Esophagus muscularis mucosa (tissue), 4 donors: Measurements from ENCODE around the gene MAOB. TPM values are rescaled to one million over a fixed set of nuclear protein-coding genes. Genes with fewer than 3 reads are reported as not detected.

Experiments used
- DNase-seq: peaks from one replicate; pipeline ENCODE4 v3.0.0-alpha.2; 2017; ENCODE audit errors: extremely low spot score
- H3K27ac ChIP-seq, 4 donors: fragments of 200-600 bp; sonication (generic); replicated peaks in 1 of 4; 1 replicate in 3 of 4; 2 replicates in 1 of 4; pipeline ENCODE4 v1.5.1; 2016 to 2019; ENCODE audit warnings: mild to moderate bottlenecking in 1 of 4
- H3K27me3 ChIP-seq, 4 donors: fragments of 200-600 bp; sonication (generic); one replicate each; pipeline versions ENCODE4 v1.5.1 to v1.6.0; 2016 to 2019
- H3K36me3 ChIP-seq, 4 donors: fragments of 200-600 bp; sonication (generic); one replicate each; pipeline ENCODE4 v1.5.1; 2016 to 2019
- H3K4me1 ChIP-seq, 4 donors: fragments of 200-600 bp; sonication (generic); one replicate each; pipeline ENCODE4 v1.5.1; 2016 to 2019
- H3K4me3 ChIP-seq, 4 donors: fragments of 200-600 bp; sonication (generic); 1 replicate in 2 of 4; 2 replicates in 2 of 4; pipeline ENCODE4 v1.5.1; 2016 to 2019; ENCODE audit warnings: mild to moderate bottlenecking in 4 of 4, moderate library complexity in 1 of 4
- H3K9me3 ChIP-seq, 4 donors: fragments of 200-600 bp; sonication (generic); 1 replicate in 3 of 4; 2 replicates in 1 of 4; pipeline ENCODE4 v1.5.1; 2016 to 2019
- CTCF ChIP-seq, 3 experiments: fragments of 200-600 bp in 2 of 3; fragments of 450-650 bp in 1 of 3; sonication (generic) in 2 of 3; IDR thresholded peaks; one replicate each; pipeline ENCODE4 v1.5.1; 2017 to 2019; ENCODE audit warnings: antibody characterized with exemption in 3 of 3, mild to moderate bottlenecking in 2 of 3, moderate library complexity in 1 of 3
- EP300 ChIP-seq: sonication (generic); formaldehyde crosslinking; IDR thresholded peaks from one replicate; pipeline ENCODE4 v1.6.1; 2017; ENCODE audit warnings: antibody characterized with exemption
- POLR2A ChIP-seq: fragments of 450-650 bp; IDR thresholded peaks from one replicate; pipeline ENCODE4 v1.6.1; 2017; ENCODE audit warnings: antibody characterized with exemption, moderate library complexity, mild to moderate bottlenecking, low read depth
- POLR2AphosphoS5 ChIP-seq, 2 donors: sonication (generic); formaldehyde crosslinking; IDR thresholded peaks; one replicate each; pipeline ENCODE4 v1.6.1; 2017; ENCODE audit warnings: antibody characterized with exemption in 2 of 2
- WGBS: methylation state at CpG from one replicate; pipeline ENCODE4 v1.1.5; 2018; 5-methylcytosine and 5-hydroxymethylcytosine counted together
- intact Hi-C: fragments of 100-400 bp; cut with DNase I; formaldehyde crosslinking; loops from one replicate; pipeline ENCODE4 v1.15.1; 2023
- total RNA-seq, 4 donors: library from RNA; depleted of rRNA; stranded (reverse); fragments of >200 nt; gene quantifications; one replicate each; pipeline versions ENCODE4 v1.1.0 to v1.2.1, GENCODE V29; 2016

Gene MAOB
- total RNA-seq, 4 donors from 2014 or later: 37.1 to 87.8 (median 41.3) TPM

- Histone ChIP-seq H3K27ac (no peak overlapping the region), H3K4me3 (no peak overlapping the region), H3K4me1 (no peaks in the 10 kb centered on the region), H3K36me3 (peaks cover 0 to 23% (median 9%) of the 10 kb centered on the region in 4 donors), H3K27me3 (no peaks in the 10 kb centered on the region), H3K9me3 (peaks cover 0 to 34% (median 1%) of the 10 kb centered on the region in 4 donors)
- WGBS: 77% methylated on average over 6 of the region's 6 CpGs
- intact Hi-C loops: no loop called here
- TF ChIP-seq POLR2AphosphoS5 (IDR thresholded peaks at IDR 0.05) (peak in 1 of 2 donors; percentile 10), EP300 (no peak), CTCF (IDR thresholded peaks at IDR 0.05) (no peak), POLR2A (no peak)
- DNase-seq: no peak
Observed at GRCh38 chrX:43718546-43718945, 163.7 kb downstream of the MAOB start.

- no peaks in the 10 kb centered on the region for H3K4me1 ChIP-seq
- H3K36me3 ChIP-seq: peaks cover 0 to 26% (median 11%) of the 10 kb centered on the region in 4 donors
- peaks cover 0 to 29% (median 1%) of the 10 kb centered on the region in 4 donors for H3K9me3 ChIP-seq
- 93% methylated on average over 1 of the region's 1 CpG for WGBS
- intact Hi-C loops: no loop called here
- H3K27me3 ChIP-seq: no peaks in the 10 kb centered on the region
- no peak for TF ChIP-seq POLR2AphosphoS5 (IDR thresholded peaks at IDR 0.05)
- no peak for TF ChIP-seq POLR2A
- TF ChIP-seq CTCF (IDR thresholded peaks at IDR 0.05): no peak
- no peak for TF ChIP-seq EP300
- DNase-seq: no peak
- H3K27ac ChIP-seq: no peak overlapping the region
- H3K4me3 ChIP-seq: no peak overlapping the region
Observed at GRCh38 chrX:43718081-43718480, 164.2 kb downstream of the MAOB start.

GRCh38 chrX:43717161-43717560 lies 165.1 kb downstream of the MAOB start:
- DNase-seq: no peak
- Histone ChIP-seq H3K4me1 (no peaks in the 10 kb centered on the region), H3K27me3 (no peaks in the 10 kb centered on the region), H3K27ac (no peak overlapping the region), H3K9me3 (peaks cover 0 to 20% (median 0%) of the 10 kb centered on the region in 4 donors), H3K4me3 (no peak overlapping the region), H3K36me3 (peaks cover 0 to 34% (median 18%) of the 10 kb centered on the region in 4 donors)
- WGBS: 86% methylated on average over 1 of the region's 1 CpG
- intact Hi-C loops: no loop called here
- TF ChIP-seq EP300 (no peak), POLR2A (no peak), CTCF (IDR thresholded peaks at IDR 0.05) (no peak), POLR2AphosphoS5 (IDR thresholded peaks at IDR 0.05) (no peak)

- no peak for DNase-seq
- WGBS: 81% methylated on average over 1 of the region's 1 CpG
- Histone ChIP-seq H3K27me3 (no peaks in the 10 kb centered on the region), H3K4me1 (no peaks in the 10 kb centered on the region), H3K36me3 (peaks cover 0 to 36% (median 20%) of the 10 kb centered on the region in 4 donors), H3K27ac (no peak overlapping the region), H3K9me3 (peaks cover 0 to 15% (median 0%) of the 10 kb centered on the region in 4 donors), H3K4me3 (no peak overlapping the region)
- intact Hi-C loops: no loop called here
- no peak for TF ChIP-seq POLR2A
- no peak for TF ChIP-seq CTCF (IDR thresholded peaks at IDR 0.05)
- TF ChIP-seq POLR2AphosphoS5 (IDR thresholded peaks at IDR 0.05): no peak
- no peak for TF ChIP-seq EP300
Observed at GRCh38 chrX:43716696-43717095, 165.6 kb downstream of the MAOB start.

Other genes starting within 250 kb of the MAOB start
- gene MAOA, start 226.2 kb downstream of the MAOB start, total RNA-seq: 100 to 1,000 TPM; 299 to 636 (median 361) TPM
- under 1 TPM in 1 of 4 donors, not detected in 3; 0.52 TPM for gene NDP, start 90.9 kb upstream of the MAOB start, total RNA-seq